Neuronal stem cell (in vitro differentiated cells): ENCODE data around the gene UXS1.
A peak's percentile ranks its signal among the peaks of the same experiment; 100 is the strongest.
"Not testable (repeated sequence)": the region's sequence is repeated elsewhere in the genome, so short reads cannot be mapped to it uniquely, and the experiment has no call there.

Experiments
- DNase-seq: peaks from one replicate; pipeline ENCODE4 v3.0.0-alpha.2; 2013; ENCODE audit warnings: low spot score
- H2AFZ ChIP-seq: one replicate; pipeline ENCODE4 v1.6.1; 2013; ENCODE audit warnings: mild to moderate bottlenecking, low read length, inconsistent platforms
- H2AK5ac ChIP-seq: 2 replicates; pipeline ENCODE4 v1.6.1; 2013; ENCODE audit warnings: low read depth, mild to moderate bottlenecking, inconsistent platforms, low read length, moderate library complexity, mixed read lengths
- H2BK120ac ChIP-seq: 2 replicates; pipeline ENCODE4 v1.6.1; 2013; ENCODE audit warnings: low read depth, mild to moderate bottlenecking, inconsistent platforms, low read length, moderate library complexity, mixed read lengths
- H2BK12ac ChIP-seq: one replicate; pipeline ENCODE4 v1.6.1; 2013; ENCODE audit warnings: low read length, inconsistent platforms
- H2BK15ac ChIP-seq: 2 replicates; pipeline ENCODE4 v1.6.1; 2013; ENCODE audit warnings: mild to moderate bottlenecking, low read length, inconsistent platforms, mixed read lengths
- H2BK5ac ChIP-seq: one replicate; pipeline ENCODE4 v1.6.1; 2013; ENCODE audit warnings: inconsistent platforms, mild to moderate bottlenecking, low read length, moderate library complexity
- H3K14ac ChIP-seq: one replicate; pipeline ENCODE4 v1.6.1; 2013; ENCODE audit warnings: low read length, inconsistent platforms
- H3K18ac ChIP-seq: 2 replicates; pipeline ENCODE4 v1.6.1; 2013; ENCODE audit warnings: low read length, inconsistent platforms
- H3K23ac ChIP-seq: 2 replicates; pipeline ENCODE4 v1.6.1; 2013; ENCODE audit warnings: low read depth, mild to moderate bottlenecking, mixed read lengths, low read length, inconsistent platforms; ENCODE audit not compliant: poor library complexity
- H3K27ac ChIP-seq: replicated peaks from 3 replicates; pipeline ENCODE4 v1.5.1; 2013; ENCODE audit warnings: low read length, inconsistent platforms
- H3K27me3 ChIP-seq, 3 experiments: 2 replicates each; pipeline ENCODE4 v1.6.1; 2013; ENCODE audit warnings: low read length in 3 of 3, mild to moderate bottlenecking in 2 of 3, inconsistent platforms in 1 of 3, low read depth in 1 of 3, mixed read lengths in 1 of 3, moderate library complexity in 1 of 3; ENCODE audit not compliant: control insufficient read depth in 3 of 3, insufficient read depth in 3 of 3
- H3K36me3 ChIP-seq, 2 donors: replicated peaks in 1 of 2; 2 replicates each; pipeline ENCODE4 v1.6.1; 2013; ENCODE audit warnings: low read length in 2 of 2; ENCODE audit not compliant: control insufficient read depth in 2 of 2, insufficient read depth in 2 of 2
- H3K4ac ChIP-seq: 2 replicates; pipeline ENCODE4 v1.6.1; 2013; ENCODE audit warnings: inconsistent platforms, mild to moderate bottlenecking, low read length, moderate library complexity
- H3K4me1 ChIP-seq, 2 donors: 1 replicate in 1 of 2; 2 replicates in 1 of 2; pipeline ENCODE4 v1.6.1; 2013; ENCODE audit warnings: low read length in 2 of 2, low read depth in 1 of 2; ENCODE audit not compliant: control insufficient read depth in 2 of 2, insufficient read depth in 1 of 2
- H3K4me2 ChIP-seq: one replicate; pipeline ENCODE4 v1.6.1; 2013; ENCODE audit warnings: mild to moderate bottlenecking, low read length, inconsistent platforms; ENCODE audit not compliant: insufficient read depth, poor library complexity, severe bottlenecking
- H3K4me3 ChIP-seq, 2 donors: 2 replicates each; pipeline ENCODE4 v1.5.1; 2013; ENCODE audit warnings: low read length in 2 of 2, mild to moderate bottlenecking in 2 of 2, inconsistent platforms in 1 of 2, moderate library complexity in 1 of 2
- H3K79me1 ChIP-seq: one replicate; pipeline ENCODE4 v1.6.1; 2013; ENCODE audit warnings: low read depth, mild to moderate bottlenecking, inconsistent platforms, low read length, moderate library complexity
- H3K9ac ChIP-seq: one replicate; pipeline ENCODE4 v1.6.1; 2013; ENCODE audit warnings: mild to moderate bottlenecking, low read depth, low read length, inconsistent platforms; ENCODE audit not compliant: poor library complexity
- H3K9me3 ChIP-seq, 2 donors: replicated peaks in 1 of 2; 2 replicates each; pipeline versions ENCODE3 to v1.6.1; 2013; ENCODE audit warnings: low read length in 2 of 2, mild to moderate bottlenecking in 2 of 2, inconsistent platforms in 1 of 2, low read depth in 1 of 2, mixed read lengths in 1 of 2, moderate library complexity in 1 of 2; ENCODE audit not compliant: control insufficient read depth in 2 of 2, insufficient read depth in 1 of 2
- H4K8ac ChIP-seq: one replicate; pipeline ENCODE4 v1.6.1; 2013; ENCODE audit warnings: low read depth, mild to moderate bottlenecking, inconsistent platforms, low read length, moderate library complexity
- H4K91ac ChIP-seq: one replicate; pipeline ENCODE4 v1.6.1; 2013; ENCODE audit warnings: low read length, low read depth, mild to moderate bottlenecking, inconsistent platforms; ENCODE audit not compliant: poor library complexity
- WGBS, 2 donors: extraction: QIAGEN DNeasy Blood & Tissue Kit; methylation state at CpG; one replicate each; pipeline ENCODE4 v1.1.7; 2013; ENCODE audit warnings: missing lambda C conversion rate in 2 of 2, mixed read lengths in 1 of 2; ENCODE audit not compliant: insufficient read length in 2 of 2, insufficient replicate concordance in 1 of 2; ENCODE audit errors: extremely low coverage in 2 of 2; 5-methylcytosine and 5-hydroxymethylcytosine counted together

Gene UXS1

DNA sequence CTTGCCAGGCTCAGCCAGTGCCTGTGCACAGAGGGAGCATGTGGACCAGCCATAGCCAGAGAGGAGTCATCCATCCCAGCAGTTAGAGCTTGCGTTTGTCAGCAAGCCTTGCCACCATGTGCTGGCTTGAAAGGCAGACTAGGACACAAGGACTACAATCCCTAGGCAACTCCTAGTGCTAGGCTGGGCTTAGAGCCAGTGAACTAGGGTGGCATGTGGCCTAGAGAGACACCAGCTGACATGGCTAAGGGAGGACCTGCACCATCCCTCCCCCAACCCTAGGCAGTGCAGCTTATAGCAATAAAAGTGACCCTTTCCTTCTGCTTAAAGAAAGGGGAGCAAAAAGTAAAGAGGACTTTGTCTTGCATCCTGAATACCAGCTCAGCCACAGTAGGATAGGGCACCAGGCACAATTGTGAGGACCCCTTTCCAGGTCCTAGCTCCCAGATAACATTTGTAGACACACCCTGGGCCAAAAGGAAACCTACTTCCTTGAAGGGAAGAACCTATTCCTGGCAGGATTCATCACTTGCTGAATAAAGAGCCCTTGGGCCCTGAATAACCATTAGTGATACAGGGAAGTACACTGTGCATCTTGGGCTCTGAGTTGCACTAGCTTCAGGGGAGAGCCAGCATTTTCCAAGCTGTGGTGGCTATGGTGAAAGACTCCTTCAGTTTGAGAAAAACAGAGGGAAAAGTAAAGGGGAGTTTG, 38.7 kb upstream of the UXS1 start:
- no peak overlapping the region for H2BK5ac ChIP-seq
- H4K91ac ChIP-seq: no peak overlapping the region
- H3K79me1 ChIP-seq: no peaks in the 10 kb centered on the region
- H2BK120ac ChIP-seq: no peak overlapping the region
- H3K27ac ChIP-seq: no peak overlapping the region
- H2BK12ac ChIP-seq: no peak overlapping the region
- no peaks in the 10 kb centered on the region for H3K4me1 ChIP-seq
- H3K27me3 ChIP-seq: peaks cover 0 to 4% (median 0%) of the 10 kb centered on the region in 3 experiments
- H3K18ac ChIP-seq: no peak overlapping the region
- H3K9ac ChIP-seq: peak overlapping the region; percentile 38
- no CpG with 5 or more reads among the region's 1 CpG for WGBS, 2 donors
- no peak overlapping the region for H3K4me3 ChIP-seq
- no peak overlapping the region for H3K23ac ChIP-seq
- H3K4me2 ChIP-seq: no peak overlapping the region
- DNase-seq: no peak
- no peak overlapping the region for H4K8ac ChIP-seq
- H3K9me3 ChIP-seq: peaks cover 0 to 8% of the 10 kb centered on the region in 2 donors
- no peak overlapping the region for H3K14ac ChIP-seq
- H3K36me3 ChIP-seq: no peaks in the 10 kb centered on the region
- no peak overlapping the region for H2AK5ac ChIP-seq
- no peak overlapping the region for H2BK15ac ChIP-seq
- no peak overlapping the region for H2AFZ ChIP-seq
- H3K4ac ChIP-seq: no peak overlapping the region

GRCh38 chr2:106223347-106223746, 29.2 kb upstream of the UXS1 start:
- Histone ChIP-seq H3K27ac (no peak overlapping the region), H3K27me3 (no peaks in the 10 kb centered on the region), H3K23ac (no peak overlapping the region), H3K4me3 (no peak overlapping the region), H2AFZ (peak overlapping the region; percentile 49), H2BK5ac (no peak overlapping the region), H2AK5ac (no peak overlapping the region), H3K9ac (no peak overlapping the region), H2BK15ac (no peak overlapping the region), H2BK12ac (no peak overlapping the region), H3K9me3 (no peaks in the 10 kb centered on the region), H3K4me2 (no peak overlapping the region), H4K91ac (no peak overlapping the region), H3K79me1 (no peaks in the 10 kb centered on the region), H3K36me3 (no peaks in the 10 kb centered on the region), H3K14ac (no peak overlapping the region), H4K8ac (no peak overlapping the region), H3K18ac (no peak overlapping the region), H2BK120ac (no peak overlapping the region), H3K4ac (no peak overlapping the region), H3K4me1 (no peaks in the 10 kb centered on the region)
- DNase-seq: peak; percentile 1
- no CpG with 5 or more reads among the region's 5 CpGs for WGBS, 2 donors

DNA sequence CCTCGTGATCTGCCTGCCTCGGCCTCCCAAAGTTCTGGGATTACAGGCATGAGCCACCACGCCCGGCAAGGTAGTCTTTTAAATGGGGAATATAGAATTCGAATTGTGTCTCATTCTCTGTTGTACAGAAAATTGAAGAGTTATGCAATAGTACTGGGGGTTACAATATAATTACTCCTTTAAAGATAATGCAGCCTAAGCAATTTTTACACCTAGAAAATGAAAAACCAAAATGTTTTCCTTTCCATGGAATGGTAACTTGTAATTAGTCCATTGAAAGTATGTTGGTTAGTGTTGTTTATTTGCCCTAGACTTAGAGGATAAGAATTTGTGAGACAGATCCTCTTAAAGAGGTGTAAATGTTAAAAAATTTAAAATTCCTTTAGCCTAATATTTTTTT, 28.0 kb upstream of the UXS1 start:
- H3K36me3 ChIP-seq, H3K4me3 ChIP-seq, H4K91ac ChIP-seq, H3K18ac ChIP-seq, H2AFZ ChIP-seq, H3K9me3 ChIP-seq, H3K4me2 ChIP-seq, H2BK120ac ChIP-seq, H3K14ac ChIP-seq, H3K27me3 ChIP-seq, H3K9ac ChIP-seq, DNase-seq, H3K4ac ChIP-seq, H2AK5ac ChIP-seq, H3K27ac ChIP-seq, H3K79me1 ChIP-seq, H2BK5ac ChIP-seq, H2BK12ac ChIP-seq, H3K23ac ChIP-seq, H2BK15ac ChIP-seq, H4K8ac ChIP-seq, H3K4me1 ChIP-seq: not testable (repeated sequence)
- WGBS, 2 donors: no CpG with 5 or more reads among the region's 5 CpGs

DNA sequence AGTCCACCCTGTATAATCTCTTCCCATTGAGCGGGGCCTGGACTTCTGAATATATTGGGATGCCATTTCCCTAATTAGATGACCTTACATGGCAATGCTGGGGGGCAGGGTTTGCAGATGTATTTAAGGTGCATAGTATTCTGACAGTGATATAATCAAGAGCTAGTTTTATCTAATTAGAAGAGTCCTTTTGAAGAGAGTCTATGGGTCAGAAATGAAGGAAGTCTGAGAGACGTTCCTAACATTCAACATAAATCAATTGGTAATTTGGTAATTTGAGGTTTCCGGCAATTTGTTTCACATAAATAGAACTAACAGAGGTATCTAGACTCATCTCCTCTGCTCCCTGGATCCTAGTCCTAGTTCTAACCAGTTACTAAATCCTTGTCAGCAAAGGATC, 25.7 kb upstream of the UXS1 start:
- no peak overlapping the region for H3K14ac ChIP-seq
- no peaks in the 10 kb centered on the region for H3K4me1 ChIP-seq
- H3K9me3 ChIP-seq: no peaks in the 10 kb centered on the region
- no peak overlapping the region for H3K9ac ChIP-seq
- H4K91ac ChIP-seq: no peak overlapping the region
- no peak overlapping the region for H3K4ac ChIP-seq
- no peak overlapping the region for H3K4me2 ChIP-seq
- no peak for DNase-seq
- H2BK15ac ChIP-seq: no peak overlapping the region
- no peak overlapping the region for H2BK120ac ChIP-seq
- WGBS, 2 donors: no CpG with 5 or more reads among the region's 3 CpGs
- H4K8ac ChIP-seq: no peak overlapping the region
- no peak overlapping the region for H2BK5ac ChIP-seq
- peak overlapping the region; percentile 35 for H2AFZ ChIP-seq
- H3K4me3 ChIP-seq: no peak overlapping the region
- H2BK12ac ChIP-seq: no peak overlapping the region
- no peaks in the 10 kb centered on the region for H3K79me1 ChIP-seq
- H3K27me3 ChIP-seq: no peaks in the 10 kb centered on the region
- no peak overlapping the region for H3K18ac ChIP-seq
- no peak overlapping the region for H3K23ac ChIP-seq
- no peaks in the 10 kb centered on the region for H3K36me3 ChIP-seq
- H2AK5ac ChIP-seq: no peak overlapping the region
- no peak overlapping the region for H3K27ac ChIP-seq
